Lung (tissue), 12 donors: Measurements from ENCODE around the gene MS4A6A. TPM values are rescaled to one million over a fixed set of nuclear protein-coding genes. Genes with fewer than 3 reads are reported as not detected.
"Not testable (repeated sequence)": the region's sequence is repeated elsewhere in the genome, so short reads cannot be mapped to it uniquely, and the experiment has no call there.

Experiments
- ATAC-seq: fragments of 200-7000 bp; cut with Tn5 transposase; one replicate; pipeline ENCODE4 v1.9.1; 2020; ENCODE audit warnings: moderate number of reproducible peaks; ENCODE audit not compliant: insufficient read depth, low FRiP score
- DNase-seq, 3 donors: peaks; one replicate each; pipeline ENCODE4 v3.0.0-alpha.2; 2013 to 2017
- H3K27ac ChIP-seq, 2 donors: one replicate each; pipeline ENCODE4 v1.5.1; 2013; ENCODE audit warnings: mild to moderate bottlenecking in 2 of 2, moderate library complexity in 2 of 2, control low read depth in 1 of 2, inconsistent platforms in 1 of 2, low read depth in 1 of 2, low read length in 1 of 2
- H3K27me3 ChIP-seq, 3 donors: one replicate each; pipeline ENCODE4 v1.5.1; 2013; ENCODE audit warnings: low read length in 2 of 3; ENCODE audit not compliant: control insufficient read depth in 3 of 3, insufficient read depth in 3 of 3
- H3K36me3 ChIP-seq, 4 donors: one replicate each; pipeline ENCODE4 v1.5.1; 2013; ENCODE audit warnings: low read length in 4 of 4, mild to moderate bottlenecking in 1 of 4, moderate library complexity in 1 of 4; ENCODE audit not compliant: control insufficient read depth in 4 of 4, insufficient read depth in 4 of 4
- H3K4me1 ChIP-seq, 5 donors: one replicate each; pipeline ENCODE4 v1.5.1; 2013; ENCODE audit warnings: low read length in 5 of 5, mild to moderate bottlenecking in 2 of 5, moderate library complexity in 1 of 5; ENCODE audit not compliant: control insufficient read depth in 5 of 5, insufficient read depth in 5 of 5
- H3K4me3 ChIP-seq: one replicate; pipeline ENCODE4 v1.5.1; 2013; ENCODE audit warnings: mild to moderate bottlenecking, control low read depth, moderate library complexity
- H3K9ac ChIP-seq, 2 donors: one replicate each; pipeline ENCODE4 v1.5.1; 2013; ENCODE audit warnings: low read length in 2 of 2, control low read depth in 1 of 2; ENCODE audit not compliant: insufficient read depth in 1 of 2
- H3K9me3 ChIP-seq, 4 donors: one replicate each; pipeline ENCODE4 v1.5.1; 2013; ENCODE audit warnings: low read length in 3 of 4, mild to moderate bottlenecking in 1 of 4, moderate library complexity in 1 of 4; ENCODE audit not compliant: control insufficient read depth in 4 of 4, insufficient read depth in 3 of 4
- WGBS, 2 donors: extraction: QIAGEN DNeasy Blood & Tissue Kit; methylation state at CpG; one replicate each; pipeline ENCODE4 v1.1.7; 2013; 5-methylcytosine and 5-hydroxymethylcytosine counted together
- polyA plus RNA-seq, 2 donors: library from polyadenylated mRNA; stranded (reverse); fragments of 200-250 nt; gene quantifications; one replicate each; pipeline ENCODE4 v1.2.1, GENCODE V29; 2013
- total RNA-seq, 2 donors: library from RNA; depleted of rRNA in 1 of 2; stranded (reverse); fragments of >200 nt in 1 of 2; gene quantifications; one replicate each; pipeline ENCODE4 v1.2.1, GENCODE V29; 2014 to 2021
- TF ChIP-seq, protein P1 (sequence below): IDR thresholded peaks from 2 replicates; pipeline ENCODE4 v1.5.1; 2012; ENCODE audit warnings: mild to moderate bottlenecking; ENCODE audit errors: control extremely low read depth, extremely low read depth
- donor health status: control.
- donor health status: control.
- donor health status: Bipolar disorder and iron deficiency.
- donor health status: healthy.
- donor health status: DM: yes; HTN: yes; CAD: no.

MS4A6A gene
- total and polyA plus RNA-seq, 4 donors = 36.2 to 163 (median 92.7) TPM

- H3K36me3 ChIP-seq = no peaks in the 10 kb centered on the region
- no peak overlapping the region for H3K4me3 ChIP-seq
- no peaks in the 10 kb centered on the region for H3K4me1 ChIP-seq
- no peak overlapping the region for H3K9ac ChIP-seq
- no peaks in the 10 kb centered on the region for H3K27me3 ChIP-seq
- no peak for DNase-seq
- no peaks in the 10 kb centered on the region for H3K9me3 ChIP-seq
- H3K27ac ChIP-seq = no peak overlapping the region
- no peak for ATAC-seq
- 66 to 68% methylated on average over 4 of the region's 4 CpGs for WGBS, 2 donors
- TF ChIP-seq, protein P1, sequence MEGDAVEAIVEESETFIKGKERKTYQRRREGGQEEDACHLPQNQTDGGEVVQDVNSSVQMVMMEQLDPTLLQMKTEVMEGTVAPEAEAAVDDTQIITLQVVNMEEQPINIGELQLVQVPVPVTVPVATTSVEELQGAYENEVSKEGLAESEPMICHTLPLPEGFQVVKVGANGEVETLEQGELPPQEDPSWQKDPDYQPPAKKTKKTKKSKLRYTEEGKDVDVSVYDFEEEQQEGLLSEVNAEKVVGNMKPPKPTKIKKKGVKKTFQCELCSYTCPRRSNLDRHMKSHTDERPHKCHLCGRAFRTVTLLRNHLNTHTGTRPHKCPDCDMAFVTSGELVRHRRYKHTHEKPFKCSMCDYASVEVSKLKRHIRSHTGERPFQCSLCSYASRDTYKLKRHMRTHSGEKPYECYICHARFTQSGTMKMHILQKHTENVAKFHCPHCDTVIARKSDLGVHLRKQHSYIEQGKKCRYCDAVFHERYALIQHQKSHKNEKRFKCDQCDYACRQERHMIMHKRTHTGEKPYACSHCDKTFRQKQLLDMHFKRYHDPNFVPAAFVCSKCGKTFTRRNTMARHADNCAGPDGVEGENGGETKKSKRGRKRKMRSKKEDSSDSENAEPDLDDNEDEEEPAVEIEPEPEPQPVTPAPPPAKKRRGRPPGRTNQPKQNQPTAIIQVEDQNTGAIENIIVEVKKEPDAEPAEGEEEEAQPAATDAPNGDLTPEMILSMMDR = no peak
These were observed 13.1 kb upstream of the MS4A6A start for GRCh38 chr11:60195923-60196368.

- 57 to 66% methylated on average over 3 of the region's 3 CpGs for WGBS, 2 donors
- Histone ChIP-seq H3K4me1 (no peaks in the 10 kb centered on the region), H3K27me3 (no peaks in the 10 kb centered on the region), H3K4me3 (no peak overlapping the region), H3K36me3 (no peaks in the 10 kb centered on the region), H3K9ac (no peak overlapping the region), H3K9me3 (peaks cover 0 to 3% (median 0%) of the 10 kb centered on the region in 4 donors), H3K27ac (no peak overlapping the region)
- TF ChIP-seq, protein P1 = no peak
- ATAC-seq (no peak), DNase-seq (no peak)
These were observed 11.6 kb upstream of the MS4A6A start for GRCh38 chr11:60194511-60194910.

GRCh38 chr11:60193687-60194433 lies 11.0 kb upstream of the MS4A6A start:
- 6 to 16% methylated on average over 1 of the region's 1 CpG for WGBS, 2 donors

GRCh38 chr11:60192564-60192963 lies 9.7 kb upstream of the MS4A6A start:
- H3K36me3 ChIP-seq, H3K27me3 ChIP-seq, ATAC-seq, H3K27ac ChIP-seq, DNase-seq, H3K4me3 ChIP-seq, H3K9me3 ChIP-seq, H3K9ac ChIP-seq, H3K4me1 ChIP-seq: not testable (repeated sequence)
- WGBS, 2 donors = 85 to 86% methylated on average over 4 of the region's 4 CpGs

More at GRCh38 chr11:60193687-60194433, 11.0 kb upstream of the MS4A6A start:
- Histone ChIP-seq H3K27ac (no peak overlapping the region), H3K27me3 (no peaks in the 10 kb centered on the region), H3K4me3 (no peak overlapping the region), H3K36me3 (no peaks in the 10 kb centered on the region), H3K4me1 (no peaks in the 10 kb centered on the region), H3K9ac (no peak overlapping the region), H3K9me3 (peaks cover 0 to 3% (median 0%) of the 10 kb centered on the region in 4 donors)
- peak; percentile 77 for ATAC-seq
- TF ChIP-seq, protein P1 = peak; percentile 57
- DNase-seq = peak in 1 of 3 donors; percentile 9

DNA sequence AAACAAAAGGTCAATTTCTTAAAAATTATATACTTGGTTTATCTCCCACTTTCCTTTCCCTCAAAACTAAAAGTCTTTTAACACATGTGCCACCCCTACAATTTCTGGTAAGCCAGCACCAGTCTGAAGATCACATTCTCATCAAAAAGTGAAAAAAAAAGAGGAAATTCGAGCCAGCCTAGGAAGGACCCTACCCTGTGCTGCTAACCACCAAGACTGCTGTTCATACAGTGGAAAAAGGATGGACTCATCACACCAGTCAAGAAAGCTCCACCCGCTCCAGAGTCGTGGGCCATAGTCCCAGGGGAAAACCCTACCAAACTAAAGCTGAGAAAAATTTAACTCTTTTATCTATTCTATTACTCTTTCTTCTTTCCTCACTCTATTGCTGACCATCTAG lies 5.6 kb upstream of the MS4A6A start:
- 24 to 44% methylated on average over 3 of the region's 3 CpGs for WGBS, 2 donors
- not testable (repeated sequence) for ATAC-seq, H3K36me3 ChIP-seq, H3K27ac ChIP-seq, H3K4me3 ChIP-seq, H3K4me1 ChIP-seq, DNase-seq, H3K27me3 ChIP-seq, H3K9ac ChIP-seq, H3K9me3 ChIP-seq

GRCh38 chr11:60186128-60186527 lies 3.2 kb upstream of the MS4A6A start:
- not testable (repeated sequence) for DNase-seq, H3K36me3 ChIP-seq, H3K27ac ChIP-seq, H3K9me3 ChIP-seq, H3K4me3 ChIP-seq, ATAC-seq, H3K27me3 ChIP-seq, H3K4me1 ChIP-seq, H3K9ac ChIP-seq
- WGBS, 2 donors = 80 to 82% methylated on average over 2 of the region's 2 CpGs
